NCI-H226 (cell line): ENCODE results near the gene GNG12.

Experiments
- DNase-seq: peaks from one replicate; pipeline ENCODE4 v3.0.0-alpha.2; 2015

Gene GNG12

GRCh38 chr1:67726224-67726623, 107.0 kb downstream of the GNG12 start:
- DNase-seq, result peak; percentile 20

- peak; percentile 63 for DNase-seq
These were observed 108.2 kb downstream of the GNG12 start for GRCh38 chr1:67724928-67725560.

- DNase-seq, result peak; percentile 77
These were observed 109.6 kb downstream of the GNG12 start for GRCh38 chr1:67723620-67724019.

GRCh38 chr1:67723126-67723525, 110.1 kb downstream of the GNG12 start:
- no peak for DNase-seq

- peak; percentile 20 for DNase-seq
These were observed 110.8 kb downstream of the GNG12 start for GRCh38 chr1:67722292-67722944.

- DNase-seq, result no peak
These were observed 111.5 kb downstream of the GNG12 start for GRCh38 chr1:67721650-67722291.

GRCh38 chr1:67721112-67721511, 112.2 kb downstream of the GNG12 start:
- no peak for DNase-seq

GRCh38 chr1:67719329-67720196, 113.7 kb downstream of the GNG12 start:
- DNase-seq, result no peak

GRCh38 chr1:67717876-67718275, 115.4 kb downstream of the GNG12 start:
- DNase-seq, result no peak

GRCh38 chr1:67716800-67717199, 116.5 kb downstream of the GNG12 start:
- peak; percentile 47 for DNase-seq

GRCh38 chr1:67715819-67716218, 117.4 kb downstream of the GNG12 start:
- DNase-seq, result no peak

GRCh38 chr1:67713057-67713846, 120.0 kb downstream of the GNG12 start:
- peak; percentile 33 for DNase-seq

- no peak for DNase-seq
These were observed 121.4 kb downstream of the GNG12 start for GRCh38 chr1:67711855-67712212.

- DNase-seq, result no peak
These were observed 122.0 kb downstream of the GNG12 start for GRCh38 chr1:67711158-67711854.

- DNase-seq, result no peak
These were observed 122.8 kb downstream of the GNG12 start for GRCh38 chr1:67710417-67710816.

GRCh38 chr1:67708606-67709005, 124.7 kb downstream of the GNG12 start:
- DNase-seq, result no peak

- DNase-seq, result no peak
These were observed 127.4 kb downstream of the GNG12 start for GRCh38 chr1:67705735-67706453.

- DNase-seq, result no peak
These were observed 128.9 kb downstream of the GNG12 start for GRCh38 chr1:67704351-67704750.

GRCh38 chr1:67701876-67702275, 131.4 kb downstream of the GNG12 start:
- DNase-seq, result no peak

- DNase-seq, result peak; percentile 94
These were observed 132.4 kb downstream of the GNG12 start for GRCh38 chr1:67700692-67701410.
